HCT116 (cell line): ENCODE measurements around the gene PLEKHA5.

Source experiments
- CTCF ChIP-seq, 3 experiments: fragments of 200-600 bp in 1 of 3; sonication (generic) in 1 of 3; IDR thresholded peaks in 2 of 3; conservative IDR thresholded peaks in 1 of 3; 2 replicates each; pipeline ENCODE4 v1.5.1; 2012 to 2017; ENCODE audit warnings: low read depth in 2 of 3, low read length in 2 of 3, antibody characterized with exemption in 1 of 3, borderline replicate concordance in 1 of 3, control low read depth in 1 of 3, mild to moderate bottlenecking in 1 of 3, mixed read lengths in 1 of 3, mixed run types in 1 of 3, moderate library complexity in 1 of 3; ENCODE audit not compliant: insufficient read depth in 1 of 3
- ZBTB33 ChIP-seq: IDR thresholded peaks from 2 replicates; pipeline ENCODE4 v1.6.1; 2011; ENCODE audit warnings: mild to moderate bottlenecking, low read length, moderate library complexity; ENCODE audit not compliant: insufficient replicate concordance; ENCODE audit errors: extremely low read depth

DNA sequence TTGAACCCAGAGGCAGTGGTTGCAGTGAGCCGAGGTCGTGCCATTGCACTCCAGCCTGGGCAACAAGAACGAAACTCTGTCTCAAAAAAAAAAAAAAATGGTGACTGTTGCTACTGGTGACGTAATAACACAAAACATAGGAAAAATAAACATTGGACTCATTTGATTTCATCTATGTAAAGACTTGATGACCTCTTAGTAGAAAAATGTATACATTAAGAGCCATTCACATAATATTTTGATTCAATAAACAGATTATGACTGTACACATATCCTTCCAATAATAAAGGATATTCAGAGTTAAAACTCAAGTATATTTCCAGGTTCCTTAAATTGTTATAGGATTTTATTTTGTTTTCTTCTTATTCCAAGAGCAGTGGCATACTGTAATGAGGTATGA is 244.1 kb downstream of the PLEKHA5 start:
- TF ChIP-seq ZBTB33: no peak
- TF ChIP-seq CTCF (IDR thresholded peaks at IDR 0.05 in 2 of 3, conservative IDR thresholded peaks at IDR 0.05 in 1 of 3; ENCODE audit: borderline replicate concordance in 1 of 3, insufficient read depth in 1 of 3, low read depth in 2 of 3, low read length in 2 of 3): no peak
